Stimulated activated effector memory CD8-positive, alpha-beta T cell treated with anti-CD3 and anti-CD28 coated beads, Interleukin-12 subunit alpha, Interleukin-12 subunit beta, amount 100 ng/mL, for 72 hours (primary cell): ENCODE data around the gene NABP1.

Experiments used
- ATAC-seq: fragments of 150-1000 bp; cut with Tn5 transposase; 2 replicates; pipeline ENCODE4 v1.10.0; 2021
- DNase-seq, 2 donors: peaks; one replicate each; pipeline ENCODE4 v3.0.0; 2021 to 2022; ENCODE audit warnings: low spot score in 2 of 2
- H3K27ac Mint-ChIP-seq: one replicate; pipeline ENCODE4 v1.8.0; 2022; ENCODE audit warnings: mild to moderate bottlenecking, mixed read lengths
- H3K36me3 Mint-ChIP-seq: one replicate; pipeline ENCODE4 v1.8.0; 2022; ENCODE audit warnings: mild to moderate bottlenecking, mixed read lengths
- H3K4me1 Mint-ChIP-seq: one replicate; pipeline ENCODE4 v1.8.0; 2022; ENCODE audit warnings: mixed read lengths
- H3K4me3 Mint-ChIP-seq: one replicate; pipeline ENCODE4 v1.8.0; 2022; ENCODE audit warnings: mild to moderate bottlenecking, mixed read lengths
- H3K9me3 Mint-ChIP-seq: one replicate; pipeline ENCODE4 v1.8.0; 2022; ENCODE audit warnings: mixed read lengths

The NABP1 gene

DNA sequence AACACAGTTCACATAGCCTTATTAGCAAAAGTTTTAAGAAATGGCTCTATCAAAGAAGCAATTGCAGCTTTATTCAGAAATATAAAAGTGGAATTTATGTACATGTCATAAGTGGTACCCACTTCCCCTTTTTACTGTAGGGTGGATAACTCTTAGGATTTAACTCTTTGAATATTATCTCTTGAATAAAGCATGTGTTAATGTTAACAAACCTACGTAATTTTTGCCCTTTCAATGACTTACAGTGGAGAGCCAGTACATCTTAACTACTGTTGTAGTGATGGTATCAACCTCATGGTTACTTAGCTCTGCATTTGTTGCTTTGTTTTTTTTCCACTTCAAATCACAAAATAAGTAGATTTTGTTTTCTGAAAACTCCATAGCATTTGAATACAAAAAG lies 8.8 kb downstream of the NABP1 start:
- peaks cover 80% of the 10 kb centered on the region for H3K36me3 Mint-ChIP-seq
- DNase-seq: no peak
- ATAC-seq: no peak
- H3K4me1 Mint-ChIP-seq: peaks cover 47% of the 10 kb centered on the region
- no peak overlapping the region for H3K4me3 Mint-ChIP-seq
- H3K9me3 Mint-ChIP-seq: no peaks in the 10 kb centered on the region
- peak overlapping the region; percentile 51 for H3K27ac Mint-ChIP-seq

GRCh38 chr2:191687867-191688266 lies 9.9 kb downstream of the NABP1 start:
- H3K4me3 Mint-ChIP-seq: no peak overlapping the region
- H3K27ac Mint-ChIP-seq: peak overlapping the region; percentile 71
- no peak for DNase-seq
- ATAC-seq: no peak
- peaks cover 69% of the 10 kb centered on the region for H3K36me3 Mint-ChIP-seq
- no peaks in the 10 kb centered on the region for H3K9me3 Mint-ChIP-seq
- peaks cover 38% of the 10 kb centered on the region for H3K4me1 Mint-ChIP-seq

GRCh38 chr2:191688934-191689695 lies 11.2 kb downstream of the NABP1 start:
- peak; percentile 78 for ATAC-seq
- Mint-ChIP-seq H3K4me1 (peaks cover 37% of the 10 kb centered on the region), H3K9me3 (no peaks in the 10 kb centered on the region), H3K4me3 (no peak overlapping the region), H3K27ac (peak overlapping the region; percentile 71), H3K36me3 (peaks cover 62% of the 10 kb centered on the region)
- DNase-seq: no peak

- ATAC-seq (no peak), DNase-seq (no peak)
- Mint-ChIP-seq H3K9me3 (no peaks in the 10 kb centered on the region), H3K4me1 (peaks cover 34% of the 10 kb centered on the region), H3K27ac (peak overlapping the region; percentile 15), H3K4me3 (no peak overlapping the region), H3K36me3 (peaks cover 61% of the 10 kb centered on the region)
Measured at GRCh38 chr2:191690327-191690726, 12.4 kb downstream of the NABP1 start.

GRCh38 chr2:191691016-191691735 lies 13.2 kb downstream of the NABP1 start:
- peaks cover 60% of the 10 kb centered on the region for H3K36me3 Mint-ChIP-seq
- peak overlapping the region; percentile 15 for H3K27ac Mint-ChIP-seq
- ATAC-seq: peak; percentile 65
- no peaks in the 10 kb centered on the region for H3K9me3 Mint-ChIP-seq
- peak overlapping the region; percentile 5 for H3K4me3 Mint-ChIP-seq
- peaks cover 30% of the 10 kb centered on the region for H3K4me1 Mint-ChIP-seq
- DNase-seq: peak in 1 of 2 donors; percentile 58

DNA sequence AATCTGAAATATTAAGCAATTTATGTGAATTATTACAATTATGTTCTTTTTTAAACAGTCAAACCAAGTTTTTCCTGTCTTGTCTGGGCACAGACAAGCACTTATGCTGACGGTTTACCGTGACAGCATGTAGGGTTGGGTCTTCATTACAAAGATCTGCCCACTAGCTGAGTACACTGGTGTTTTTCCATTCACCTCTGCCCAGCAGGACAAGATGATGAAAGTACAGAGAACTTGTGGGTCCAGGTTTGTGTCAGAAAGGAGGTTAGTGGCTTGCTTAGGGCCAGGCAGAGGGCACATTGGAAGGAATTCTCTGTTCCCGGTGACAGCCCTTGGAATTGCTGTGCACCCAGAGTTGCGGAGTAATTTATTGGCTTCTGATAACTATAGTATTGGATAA lies 14.0 kb downstream of the NABP1 start:
- Mint-ChIP-seq H3K4me1 (peaks cover 30% of the 10 kb centered on the region), H3K27ac (no peak overlapping the region), H3K9me3 (no peaks in the 10 kb centered on the region), H3K4me3 (no peak overlapping the region), H3K36me3 (peaks cover 60% of the 10 kb centered on the region)
- ATAC-seq: peak; percentile 50
- no peak for DNase-seq

GRCh38 chr2:191692502-191693115 lies 14.7 kb downstream of the NABP1 start:
- Mint-ChIP-seq H3K9me3 (no peaks in the 10 kb centered on the region), H3K27ac (no peak overlapping the region), H3K4me3 (no peak overlapping the region), H3K4me1 (peaks cover 30% of the 10 kb centered on the region), H3K36me3 (peaks cover 57% of the 10 kb centered on the region)
- DNase-seq: no peak
- ATAC-seq: no peak

DNA sequence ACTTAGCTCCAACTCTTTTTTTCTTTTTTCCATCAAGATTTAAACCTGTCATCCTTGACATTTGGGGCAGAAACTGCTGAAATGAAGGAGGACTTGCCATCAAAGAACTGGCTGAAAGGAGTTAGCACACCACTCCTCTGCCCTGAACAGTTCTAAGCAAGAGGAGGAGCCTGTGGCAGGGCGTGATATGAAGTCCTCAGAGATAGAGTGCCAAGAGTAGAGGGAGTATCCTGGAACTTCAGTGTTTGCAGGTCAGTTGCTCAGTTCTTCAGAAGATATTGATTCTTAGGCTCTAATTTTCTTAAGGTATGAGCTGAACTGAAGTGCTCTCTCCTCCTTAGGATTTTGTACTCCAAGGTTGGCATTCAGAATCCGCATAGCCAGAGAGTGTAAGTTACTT lies 15.2 kb downstream of the NABP1 start:
- Mint-ChIP-seq H3K36me3 (peaks cover 57% of the 10 kb centered on the region), H3K9me3 (no peaks in the 10 kb centered on the region), H3K27ac (no peak overlapping the region), H3K4me1 (peaks cover 25% of the 10 kb centered on the region), H3K4me3 (no peak overlapping the region)
- no peak for ATAC-seq
- no peak for DNase-seq

DNA sequence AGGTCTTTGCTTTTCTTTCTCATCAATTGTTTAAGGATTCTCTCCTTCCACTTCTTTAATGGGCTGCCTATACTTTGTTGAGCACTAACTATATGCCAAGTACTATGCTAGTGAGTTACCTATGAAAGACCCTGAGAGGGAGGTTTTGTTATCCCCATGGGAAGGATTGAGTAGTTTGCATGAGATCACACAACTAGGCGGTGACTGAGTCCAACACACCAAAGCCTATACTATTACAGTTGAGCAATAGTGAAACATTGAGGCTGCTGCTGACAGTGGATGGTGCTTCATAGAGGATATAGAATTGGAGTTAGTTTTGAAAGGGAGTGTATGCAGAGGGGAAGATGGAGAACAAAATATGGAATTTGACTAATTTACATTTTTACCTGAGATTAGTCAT lies 15.8 kb downstream of the NABP1 start:
- Mint-ChIP-seq H3K9me3 (no peaks in the 10 kb centered on the region), H3K4me3 (no peak overlapping the region), H3K36me3 (peaks cover 52% of the 10 kb centered on the region), H3K27ac (no peak overlapping the region), H3K4me1 (peaks cover 19% of the 10 kb centered on the region)
- ATAC-seq (peak; percentile 70), DNase-seq (no peak)

- Mint-ChIP-seq H3K4me1 (peaks cover 8% of the 10 kb centered on the region), H3K27ac (no peak overlapping the region), H3K9me3 (no peaks in the 10 kb centered on the region), H3K36me3 (peaks cover 42% of the 10 kb centered on the region), H3K4me3 (no peak overlapping the region)
- DNase-seq: no peak
- no peak for ATAC-seq
Measured at GRCh38 chr2:191696001-191696400, 18.1 kb downstream of the NABP1 start.

DNA sequence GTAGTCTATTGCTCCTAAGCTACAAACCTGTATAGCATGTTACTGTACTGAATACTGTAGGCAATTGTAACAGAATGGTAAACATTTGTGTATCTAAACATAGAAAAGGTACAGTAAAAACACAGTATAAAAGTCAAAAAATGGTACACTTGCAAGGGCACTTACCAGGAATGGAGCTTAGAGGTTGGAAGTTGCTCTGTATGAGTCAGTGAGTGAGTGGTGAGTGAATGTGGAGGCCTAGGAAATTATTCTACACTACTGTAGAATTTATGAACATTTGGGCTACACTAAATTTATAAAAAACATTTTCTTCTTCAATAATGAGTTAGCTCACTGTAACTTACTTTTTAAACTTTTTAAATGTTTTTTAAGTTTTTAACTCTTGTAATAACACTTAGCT lies 19.0 kb downstream of the NABP1 start:
- ATAC-seq (no peak), DNase-seq (no peak)
- peaks cover 42% of the 10 kb centered on the region for H3K36me3 Mint-ChIP-seq
- H3K4me3 Mint-ChIP-seq: no peak overlapping the region
- no peaks in the 10 kb centered on the region for H3K9me3 Mint-ChIP-seq
- H3K27ac Mint-ChIP-seq: no peak overlapping the region
- peaks cover 7% of the 10 kb centered on the region for H3K4me1 Mint-ChIP-seq

DNA sequence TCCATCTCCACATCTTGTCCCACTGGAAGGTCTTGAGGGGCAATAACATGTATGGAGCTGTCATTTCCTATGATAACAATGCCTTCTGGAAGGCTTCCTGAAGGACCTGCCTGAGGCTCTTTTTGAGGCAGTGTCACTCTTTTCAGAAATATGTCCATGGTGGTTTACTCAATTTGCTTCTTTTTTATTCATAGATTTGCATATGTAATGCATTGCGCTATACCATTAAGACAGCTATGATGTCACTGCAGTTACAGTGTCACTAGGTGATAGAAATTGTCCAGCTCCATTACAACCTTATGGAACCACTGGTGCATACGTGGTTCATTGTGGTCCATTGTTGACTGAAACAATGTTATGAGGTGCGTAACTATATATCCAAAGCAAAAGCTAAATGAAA lies 19.9 kb downstream of the NABP1 start:
- no peak for DNase-seq
- no peaks in the 10 kb centered on the region for H3K9me3 Mint-ChIP-seq
- no peak overlapping the region for H3K27ac Mint-ChIP-seq
- ATAC-seq: no peak
- H3K36me3 Mint-ChIP-seq: peaks cover 42% of the 10 kb centered on the region
- H3K4me3 Mint-ChIP-seq: no peak overlapping the region
- peaks cover 7% of the 10 kb centered on the region for H3K4me1 Mint-ChIP-seq

DNA sequence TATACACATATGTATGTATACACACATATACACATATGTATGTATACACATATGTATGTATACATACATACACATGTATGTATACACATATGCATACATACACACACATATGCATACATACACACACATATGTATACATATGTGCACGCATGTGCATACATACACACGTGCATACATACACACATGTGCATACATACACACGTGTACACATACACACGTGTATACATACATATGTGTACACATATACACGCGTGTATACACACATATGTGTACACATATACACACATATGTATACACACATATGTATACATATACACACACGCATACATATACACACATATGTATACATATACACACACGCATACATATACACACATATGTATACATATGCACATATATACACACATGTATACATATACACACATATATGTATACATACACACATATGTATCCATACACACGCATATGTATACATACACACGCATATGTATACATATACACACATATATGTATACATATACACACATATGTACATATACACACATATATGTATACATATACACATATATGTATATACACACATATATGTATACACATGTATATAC lies 21.5 kb downstream of the NABP1 start:
- Mint-ChIP-seq H3K36me3 (peaks cover 33% of the 10 kb centered on the region), H3K9me3 (no peaks in the 10 kb centered on the region), H3K4me1 (peaks cover 6% of the 10 kb centered on the region), H3K4me3 (no peak overlapping the region), H3K27ac (no peak overlapping the region)
- ATAC-seq (no peak), DNase-seq (no peak)

GRCh38 chr2:191701029-191701428 lies 23.1 kb downstream of the NABP1 start:
- peaks cover 23% of the 10 kb centered on the region for H3K36me3 Mint-ChIP-seq
- H3K4me3 Mint-ChIP-seq: no peak overlapping the region
- H3K4me1 Mint-ChIP-seq: peaks cover 6% of the 10 kb centered on the region
- H3K9me3 Mint-ChIP-seq: no peaks in the 10 kb centered on the region
- no peak overlapping the region for H3K27ac Mint-ChIP-seq
- DNase-seq (no peak), ATAC-seq (no peak)

GRCh38 chr2:191701696-191702095 lies 23.8 kb downstream of the NABP1 start:
- DNase-seq: no peak
- ATAC-seq: no peak
- no peaks in the 10 kb centered on the region for H3K9me3 Mint-ChIP-seq
- H3K4me1 Mint-ChIP-seq: peaks cover 6% of the 10 kb centered on the region
- H3K27ac Mint-ChIP-seq: no peak overlapping the region
- H3K36me3 Mint-ChIP-seq: peaks cover 16% of the 10 kb centered on the region
- no peak overlapping the region for H3K4me3 Mint-ChIP-seq
